Body of pancreas (tissue), 4 donors: ENCODE measurements around the gene RASA4.
"Not testable (repeated sequence)": the region's sequence is repeated elsewhere in the genome, so short reads cannot be mapped to it uniquely, and the experiment has no call there.

Source experiments
- CTCF ChIP-seq, 7 experiments: fragments of 450-650 bp in 4 of 7; fragments of 200-600 bp in 3 of 7; sonication (generic) in 3 of 7; IDR thresholded peaks; one replicate each; pipeline ENCODE4 v1.5.1; 2016 to 2019; ENCODE audit warnings: antibody characterized with exemption in 7 of 7
- POLR2A ChIP-seq, 3 donors: fragments of 450-650 bp; IDR thresholded peaks; one replicate each; pipeline ENCODE4 v1.6.1; 2016; ENCODE audit warnings: antibody characterized with exemption in 3 of 3, mild to moderate bottlenecking in 2 of 3

- TF ChIP-seq CTCF, POLR2A (IDR thresholded peaks at IDR 0.05): not testable (repeated sequence)
Observed at GRCh38 chr7:102647813-102648212, 31.3 kb upstream of the RASA4 start.
